Astrocyte (in vitro differentiated cells and primary cell): ENCODE measurements around the gene GPD2. TPM values are rescaled to one million over a fixed set of nuclear protein-coding genes. Genes with fewer than 3 reads are reported as not detected.

Experiments
- DNase-seq: peaks from one replicate; pipeline ENCODE4 v3.0.0-alpha.2; 2010; ENCODE audit warnings: low read depth
- FAIRE-seq: peaks from 2 replicates; lab custom pipeline; 2011; peaks lifted over from hg19 to GRCh38; lab: Jason Lieb, UNC
- H2AFZ ChIP-seq: 2 replicates; pipeline ENCODE4 v1.6.0; 2012; ENCODE audit warnings: low read depth, low read length, inconsistent platforms
- H3K27ac ChIP-seq: 2 replicates; pipeline ENCODE4 v1.5.1; 2011; ENCODE audit warnings: low read depth, low read length, inconsistent platforms
- H3K27me3 ChIP-seq: 2 replicates; pipeline ENCODE4 v1.6.0; 2011; ENCODE audit warnings: low read length, inconsistent platforms; ENCODE audit not compliant: insufficient read depth
- H3K36me3 ChIP-seq: 2 replicates; pipeline ENCODE4 v1.5.1; 2011; ENCODE audit warnings: low read length, inconsistent platforms; ENCODE audit not compliant: insufficient read depth
- H3K4me1 ChIP-seq: 2 replicates; pipeline ENCODE4 v1.5.1; 2011; ENCODE audit warnings: low read length, inconsistent platforms; ENCODE audit not compliant: insufficient read depth
- H3K4me2 ChIP-seq: 2 replicates; pipeline ENCODE4 v1.6.0; 2012; ENCODE audit warnings: low read length, inconsistent platforms
- H3K4me3 ChIP-seq: 2 replicates; pipeline ENCODE4 v1.5.1; 2011; ENCODE audit warnings: low read depth, mild to moderate bottlenecking, low read length, inconsistent platforms; ENCODE audit not compliant: insufficient read depth
- H3K79me2 ChIP-seq: 2 replicates; pipeline ENCODE4 v1.6.0; 2012; ENCODE audit warnings: mild to moderate bottlenecking, low read length, inconsistent platforms; ENCODE audit not compliant: insufficient read depth
- H3K9ac ChIP-seq: 2 replicates; pipeline ENCODE4 v1.6.0; 2012; ENCODE audit warnings: mild to moderate bottlenecking, low read length, inconsistent platforms
- H3K9me3 ChIP-seq: 2 replicates; pipeline ENCODE4 v1.5.1; 2012; ENCODE audit warnings: low read depth, mild to moderate bottlenecking, low read length, inconsistent platforms; ENCODE audit not compliant: insufficient read depth
- H4K20me1 ChIP-seq: 2 replicates; pipeline ENCODE4 v1.6.0; 2012; ENCODE audit warnings: low read length, inconsistent platforms; ENCODE audit not compliant: insufficient read depth
- H3K27ac Mint-ChIP-seq: one replicate; pipeline ENCODE4 v1.8.0; 2021; ENCODE audit warnings: mild to moderate bottlenecking, mixed read lengths; ENCODE audit not compliant: unreplicated experiment
- H3K27me3 Mint-ChIP-seq: one replicate; pipeline ENCODE4 v1.8.0; 2021; ENCODE audit warnings: low read depth, mixed read lengths; ENCODE audit not compliant: unreplicated experiment
- H3K36me3 Mint-ChIP-seq: one replicate; pipeline ENCODE4 v1.8.0; 2021; ENCODE audit warnings: low read depth, mixed read lengths; ENCODE audit not compliant: unreplicated experiment
- H3K4me1 Mint-ChIP-seq: one replicate; pipeline ENCODE4 v1.8.0; 2021; ENCODE audit warnings: low read depth, mixed read lengths; ENCODE audit not compliant: unreplicated experiment
- H3K4me3 Mint-ChIP-seq: one replicate; pipeline ENCODE4 v1.8.0; 2021; ENCODE audit warnings: mild to moderate bottlenecking, moderate library complexity, mixed read lengths; ENCODE audit not compliant: unreplicated experiment
- H3K9me3 Mint-ChIP-seq: one replicate; pipeline ENCODE4 v1.8.0; 2021; ENCODE audit warnings: mild to moderate bottlenecking, mixed read lengths; ENCODE audit not compliant: unreplicated experiment
- EZH2 ChIP-seq: IDR thresholded peaks from 2 replicates; pipeline ENCODE4 v1.6.1; 2012; ENCODE audit warnings: mild to moderate bottlenecking, low read length, inconsistent platforms; ENCODE audit not compliant: insufficient read depth
- total RNA-seq: library from RNA; stranded (reverse); gene quantifications from 2 replicates; pipeline ENCODE4 v1.2.1, GENCODE V29; 2021
- TF ChIP-seq, protein P1 (sequence below): IDR thresholded peaks from 2 replicates; pipeline ENCODE4 v1.5.1; 2011; ENCODE audit warnings: low read depth, mild to moderate bottlenecking, inconsistent platforms, low read length, moderate library complexity; ENCODE audit not compliant: insufficient read depth

Gene GPD2
- total RNA-seq, 1 donor from 2014 or later: 29.0 TPM

DNA sequence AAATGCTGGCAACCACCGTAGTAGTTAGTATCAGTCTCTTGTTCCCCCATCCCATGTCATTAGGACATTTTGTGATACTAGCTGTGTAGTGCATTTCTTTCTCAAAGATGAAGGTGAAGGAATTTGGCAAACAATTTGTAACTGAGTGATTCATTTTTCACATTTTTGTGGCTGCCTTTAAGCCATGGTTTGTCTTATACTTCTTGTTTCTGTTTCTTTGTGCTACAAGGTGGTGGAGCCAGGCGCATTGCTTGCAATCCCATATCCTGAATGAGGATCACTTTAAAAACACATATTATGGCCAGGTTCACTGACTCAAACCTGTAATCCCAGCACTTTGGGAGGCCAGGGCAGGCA, 40.6 kb downstream of the GPD2 start:
- Histone ChIP-seq H3K79me2 (peaks cover 16% of the 10 kb centered on the region), H3K4me2 (peak overlapping the region; percentile 69), H3K36me3 (no peaks in the 10 kb centered on the region), H3K27me3 (no peaks in the 10 kb centered on the region), H2AFZ (peak overlapping the region; percentile 12), H3K9me3 (no peaks in the 10 kb centered on the region), H3K9ac (peak overlapping the region; percentile 32), H3K27ac (peak overlapping the region; percentile 48), H4K20me1 (no peaks in the 10 kb centered on the region), H3K4me1 (peaks cover 6% of the 10 kb centered on the region), H3K4me3 (no peak overlapping the region)
- Mint-ChIP-seq H3K9me3 (no peaks in the 10 kb centered on the region), H3K4me3 (no peak overlapping the region), H3K27ac (peak overlapping the region; percentile 36), H3K4me1 (peaks cover 18% of the 10 kb centered on the region), H3K36me3 (no peaks in the 10 kb centered on the region), H3K27me3 (no peaks in the 10 kb centered on the region)
- TF ChIP-seq, protein P1, sequence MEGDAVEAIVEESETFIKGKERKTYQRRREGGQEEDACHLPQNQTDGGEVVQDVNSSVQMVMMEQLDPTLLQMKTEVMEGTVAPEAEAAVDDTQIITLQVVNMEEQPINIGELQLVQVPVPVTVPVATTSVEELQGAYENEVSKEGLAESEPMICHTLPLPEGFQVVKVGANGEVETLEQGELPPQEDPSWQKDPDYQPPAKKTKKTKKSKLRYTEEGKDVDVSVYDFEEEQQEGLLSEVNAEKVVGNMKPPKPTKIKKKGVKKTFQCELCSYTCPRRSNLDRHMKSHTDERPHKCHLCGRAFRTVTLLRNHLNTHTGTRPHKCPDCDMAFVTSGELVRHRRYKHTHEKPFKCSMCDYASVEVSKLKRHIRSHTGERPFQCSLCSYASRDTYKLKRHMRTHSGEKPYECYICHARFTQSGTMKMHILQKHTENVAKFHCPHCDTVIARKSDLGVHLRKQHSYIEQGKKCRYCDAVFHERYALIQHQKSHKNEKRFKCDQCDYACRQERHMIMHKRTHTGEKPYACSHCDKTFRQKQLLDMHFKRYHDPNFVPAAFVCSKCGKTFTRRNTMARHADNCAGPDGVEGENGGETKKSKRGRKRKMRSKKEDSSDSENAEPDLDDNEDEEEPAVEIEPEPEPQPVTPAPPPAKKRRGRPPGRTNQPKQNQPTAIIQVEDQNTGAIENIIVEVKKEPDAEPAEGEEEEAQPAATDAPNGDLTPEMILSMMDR: no peak
- TF ChIP-seq EZH2: no peak
- DNase-seq: peak; percentile 91
- peak; percentile 87 for FAIRE-seq

GRCh38 chr2:156480376-156480775, 44.2 kb downstream of the GPD2 start:
- FAIRE-seq (no peak), DNase-seq (no peak)
- no peak overlapping the region for H3K4me3 ChIP-seq
- no peak overlapping the region for H3K9ac ChIP-seq
- H2AFZ ChIP-seq: no peak overlapping the region
- H3K9me3 Mint-ChIP-seq: no peaks in the 10 kb centered on the region
- H3K27ac ChIP-seq: no peak overlapping the region
- peaks cover 10% of the 10 kb centered on the region for H3K79me2 ChIP-seq
- H4K20me1 ChIP-seq: no peaks in the 10 kb centered on the region
- no peaks in the 10 kb centered on the region for H3K27me3 ChIP-seq
- H3K36me3 Mint-ChIP-seq: no peaks in the 10 kb centered on the region
- TF ChIP-seq, protein P1: no peak
- no peak for TF ChIP-seq EZH2
- H3K27me3 Mint-ChIP-seq: no peaks in the 10 kb centered on the region
- H3K27ac Mint-ChIP-seq: no peak overlapping the region
- peaks cover 17% of the 10 kb centered on the region for H3K4me1 Mint-ChIP-seq
- H3K36me3 ChIP-seq: no peaks in the 10 kb centered on the region
- no peaks in the 10 kb centered on the region for H3K9me3 ChIP-seq
- H3K4me2 ChIP-seq: no peak overlapping the region
- H3K4me3 Mint-ChIP-seq: no peak overlapping the region
- peaks cover 6% of the 10 kb centered on the region for H3K4me1 ChIP-seq

DNA sequence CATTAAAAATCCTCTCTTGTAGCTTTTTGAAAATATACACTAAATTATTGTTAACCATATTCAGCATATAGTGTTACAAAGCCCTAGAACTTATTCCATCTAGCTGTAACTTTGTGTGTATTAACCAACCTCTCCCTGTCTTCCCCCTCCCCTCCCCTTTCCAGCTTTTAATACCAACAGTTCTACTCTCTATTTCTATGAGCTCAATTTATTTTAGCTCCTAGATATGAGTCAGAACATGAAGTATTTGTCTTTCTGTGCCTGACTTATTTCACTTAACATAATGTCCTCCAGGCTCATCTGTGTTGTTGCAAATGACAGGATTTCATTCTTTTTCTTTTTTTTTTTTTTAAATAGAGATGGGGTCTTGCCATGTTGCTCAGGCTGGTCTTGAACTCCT, 45.1 kb downstream of the GPD2 start:
- Histone ChIP-seq H3K9ac (no peak overlapping the region), H3K27me3 (no peaks in the 10 kb centered on the region), H3K4me2 (no peak overlapping the region), H3K4me3 (no peak overlapping the region), H3K4me1 (peaks cover 10% of the 10 kb centered on the region), H2AFZ (no peak overlapping the region), H4K20me1 (no peaks in the 10 kb centered on the region), H3K36me3 (no peaks in the 10 kb centered on the region), H3K27ac (no peak overlapping the region), H3K79me2 (peaks cover 13% of the 10 kb centered on the region), H3K9me3 (no peaks in the 10 kb centered on the region)
- FAIRE-seq (no peak), DNase-seq (peak; percentile 16)
- H3K9me3 Mint-ChIP-seq: no peaks in the 10 kb centered on the region
- no peak overlapping the region for H3K27ac Mint-ChIP-seq
- TF ChIP-seq, protein P1: no peak
- TF ChIP-seq EZH2: no peak
- H3K4me1 Mint-ChIP-seq: peaks cover 11% of the 10 kb centered on the region
- no peaks in the 10 kb centered on the region for H3K27me3 Mint-ChIP-seq
- H3K36me3 Mint-ChIP-seq: no peaks in the 10 kb centered on the region
- H3K4me3 Mint-ChIP-seq: no peak overlapping the region
